HG03354 (cell line): ENCODE data around the gene DLX2.
"Not testable (repeated sequence)": the region's sequence is repeated elsewhere in the genome, so short reads cannot be mapped to it uniquely, and the experiment has no call there.

ENCODE experiments used
- ATAC-seq: cut with Tn5 transposase; IDR thresholded peaks from one replicate; pipeline ENCODE4 v1.9.1; 2021; ENCODE audit warnings: mild to moderate bottlenecking; ENCODE audit not compliant: unreplicated experiment, poor library complexity, severe bottlenecking

Gene DLX2

DNA sequence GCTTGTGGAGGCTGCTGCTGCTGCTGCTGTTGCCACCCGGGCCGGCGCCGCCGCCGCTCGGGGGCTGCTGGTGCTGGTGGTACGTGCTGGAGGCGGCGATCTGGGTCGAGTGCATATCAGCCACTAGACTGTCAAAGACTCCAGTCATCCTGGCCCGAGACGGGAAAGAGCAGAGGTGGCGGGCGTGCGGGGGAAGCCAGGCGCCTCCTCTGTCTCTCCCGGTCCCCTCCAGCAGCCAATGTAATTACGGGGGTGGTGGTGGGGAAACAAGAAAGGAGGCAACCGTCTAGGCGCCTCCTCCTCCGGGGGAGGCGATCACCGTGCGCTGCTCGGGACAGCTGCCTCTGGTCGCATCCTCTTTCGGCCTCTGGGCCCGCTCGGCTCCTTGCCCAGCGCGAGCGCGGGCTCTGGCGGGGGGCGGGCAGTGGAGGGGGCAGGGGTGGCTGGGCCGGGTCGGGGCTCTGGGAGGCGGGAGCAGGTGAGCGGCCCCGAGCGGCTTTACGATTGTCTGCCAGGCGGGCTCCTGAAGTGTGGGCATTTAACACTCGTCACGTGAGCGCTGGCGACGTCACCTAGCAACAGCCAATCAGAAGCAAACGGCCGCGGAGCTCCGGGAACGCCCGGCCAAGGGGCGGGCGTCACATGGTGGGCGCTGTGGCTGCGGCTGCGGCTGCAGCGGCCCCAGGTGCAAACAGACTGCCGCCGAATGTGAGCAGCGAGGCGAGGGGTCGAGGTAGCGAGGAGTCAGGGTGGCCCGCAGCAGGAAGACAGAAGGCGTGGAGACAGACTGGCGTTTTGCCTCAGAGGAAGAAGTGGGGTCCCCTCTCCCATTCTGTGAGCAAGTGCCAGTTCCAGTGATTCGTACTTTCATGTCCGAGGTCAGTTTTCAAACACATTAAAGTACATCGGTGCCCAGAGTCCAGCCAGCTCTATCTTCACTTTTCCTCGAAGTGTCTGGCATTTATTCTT, at the start of gene DLX2:
TSS of gene DLX2 (minus strand) at position 510 of the 969 bp plus-strand sequence. CDS start at position 148, 362 bp downstream.
- peak; percentile 74 for ATAC-seq

GRCh38 chr2:172147944-172148650, 45.4 kb upstream of the DLX2 start:
- no peak for ATAC-seq

GRCh38 chr2:172143817-172144216, 41.1 kb upstream of the DLX2 start:
- ATAC-seq: no peak

- ATAC-seq: not testable (repeated sequence)
Measured at GRCh38 chr2:172138727-172139126, 36.0 kb upstream of the DLX2 start.

GRCh38 chr2:172137943-172138342, 35.2 kb upstream of the DLX2 start:
- ATAC-seq: no peak

DNA sequence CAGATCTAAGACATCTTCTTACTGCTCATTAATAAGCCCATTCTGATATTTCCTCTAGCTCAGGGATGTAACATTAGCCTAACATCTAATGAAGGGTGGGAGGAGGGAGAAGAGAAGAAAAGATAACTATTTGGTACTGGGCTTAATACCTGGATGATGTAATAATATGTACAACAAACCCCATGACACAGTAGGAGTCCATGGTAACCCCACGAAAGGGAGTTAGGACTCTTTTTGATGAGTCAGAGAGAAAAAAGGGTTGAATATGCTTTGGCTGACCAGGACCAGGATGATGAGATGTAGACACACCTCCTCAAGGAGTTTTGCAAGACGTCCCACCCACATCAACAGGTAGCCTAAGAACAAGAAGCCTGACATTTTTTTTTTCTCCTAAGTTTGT, 34.4 kb upstream of the DLX2 start:
- no peak for ATAC-seq

GRCh38 chr2:172135446-172135845, 32.7 kb upstream of the DLX2 start:
- no peak for ATAC-seq

GRCh38 chr2:172134270-172134669, 31.6 kb upstream of the DLX2 start:
- no peak for ATAC-seq

DNA sequence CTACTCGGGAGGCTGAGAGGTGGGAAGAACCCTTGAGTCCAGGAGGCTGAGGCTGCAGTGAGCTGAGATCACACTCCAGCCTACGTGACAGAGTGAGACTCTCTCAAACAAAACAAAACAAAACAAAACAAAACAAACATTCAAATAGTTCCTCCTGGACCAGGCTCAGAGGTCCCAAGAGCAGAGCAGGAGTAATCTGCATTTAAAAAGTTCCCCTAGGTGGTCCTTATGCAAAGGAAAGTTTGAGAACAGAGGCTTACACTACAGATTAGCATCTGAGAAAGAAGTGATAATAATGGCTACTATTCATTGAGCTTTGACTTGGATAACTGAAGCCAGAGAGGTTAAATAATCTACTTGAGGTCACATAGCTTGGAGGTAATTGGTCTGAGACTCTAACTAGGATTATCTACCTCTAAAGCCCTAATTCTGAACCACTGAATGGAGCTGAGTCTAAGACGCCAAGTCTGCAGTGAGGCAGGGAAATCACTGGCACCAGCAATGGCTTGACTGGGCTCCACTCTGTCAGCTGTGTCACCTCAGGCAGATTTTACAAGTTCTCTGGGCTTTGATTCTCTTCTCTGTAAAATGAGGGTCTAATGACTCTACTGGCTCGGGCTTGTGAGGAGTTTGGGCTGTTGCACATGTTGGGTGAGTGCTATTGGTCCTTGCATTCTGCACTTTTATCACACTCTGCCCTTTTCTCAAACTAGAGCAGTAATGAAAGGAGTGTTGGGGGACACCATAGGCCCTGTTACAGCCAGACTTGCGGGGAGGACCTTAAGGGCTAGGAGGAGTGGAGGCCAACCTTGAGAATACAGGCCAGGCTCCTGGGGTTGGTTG, 29.2 kb upstream of the DLX2 start:
- ATAC-seq: no peak

GRCh38 chr2:172129404-172129803, 26.7 kb upstream of the DLX2 start:
- ATAC-seq: no peak

GRCh38 chr2:172128484-172128883, 25.8 kb upstream of the DLX2 start:
- no peak for ATAC-seq

GRCh38 chr2:172120118-172120517, 17.4 kb upstream of the DLX2 start:
- no peak for ATAC-seq

- ATAC-seq: no peak
Measured at GRCh38 chr2:172119089-172119488, 16.4 kb upstream of the DLX2 start.

GRCh38 chr2:172116107-172116506, 13.4 kb upstream of the DLX2 start:
- ATAC-seq: no peak

DNA sequence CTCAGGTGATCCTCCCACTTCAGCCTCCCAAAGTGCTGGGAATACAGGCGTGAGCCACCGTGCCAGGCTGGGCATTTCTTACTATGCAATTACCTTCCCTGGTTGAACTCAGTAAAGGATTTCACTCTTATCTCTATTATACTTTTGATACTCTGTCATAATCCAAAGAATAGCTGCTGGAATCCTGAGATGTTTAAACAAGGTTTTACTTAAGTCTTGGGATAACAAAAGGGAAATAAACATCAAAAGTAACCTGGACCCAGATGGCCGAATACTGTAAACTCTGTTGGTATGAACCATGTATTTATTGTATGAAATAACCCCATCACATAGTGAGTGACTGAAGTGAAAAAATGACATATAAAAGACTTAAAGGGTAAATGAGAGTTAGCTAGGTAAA, 11.9 kb upstream of the DLX2 start:
- no peak for ATAC-seq

- not testable (repeated sequence) for ATAC-seq
Measured at GRCh38 chr2:172114176-172114575, 11.5 kb upstream of the DLX2 start.

DNA sequence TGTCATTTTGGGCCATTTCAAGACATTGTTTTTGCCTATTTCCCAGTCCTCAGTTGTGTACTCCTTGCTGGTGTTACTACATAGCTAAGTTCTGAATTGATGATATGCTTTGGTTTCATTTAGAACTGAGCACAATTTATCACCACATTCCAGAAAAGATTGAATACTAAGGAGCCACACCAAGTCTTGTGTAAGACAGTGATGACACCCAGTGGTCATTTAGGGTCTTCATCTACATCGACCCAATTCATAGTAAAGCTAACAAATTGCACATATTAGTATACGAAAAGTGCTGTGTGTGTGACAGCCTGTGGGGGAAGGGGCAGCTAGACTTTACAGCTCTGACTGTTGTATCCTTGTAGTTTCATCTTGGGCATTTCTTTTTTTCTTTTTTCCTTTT, 10.9 kb upstream of the DLX2 start:
- no peak for ATAC-seq

GRCh38 chr2:172109988-172110811, 7.5 kb upstream of the DLX2 start:
- ATAC-seq: no peak
